ENCODE results near the gene ASGR1. TPM values are rescaled to one million over a fixed set of nuclear protein-coding genes. Genes with fewer than 3 reads are reported as not detected.
A peak's percentile ranks its signal among the peaks of the same experiment; 100 is the strongest.

ASGR1 gene
- total RNA-seq, 2 experiments from 2014 or later, result 1.1 to 1.2 TPM

- no peak for TF ChIP-seq EZH2phosphoT487 (IDR thresholded peaks at IDR 0.05; ENCODE audit: borderline replicate concordance, low read depth, low read length)
- TF ChIP-seq CTCF (conservative IDR thresholded peaks at IDR 0.05; ENCODE audit: low read length), result no peak
- Histone ChIP-seq H3K36me3 (ENCODE audit: insufficient read depth, low read length) (peaks cover 31% of the 10 kb centered on the region), H3K4me3 (ENCODE audit: low read depth, low read length, poor library complexity, severe bottlenecking) (no peak overlapping the region), H4K20me1 (ENCODE audit: insufficient read depth, low read length) (no peaks in the 10 kb centered on the region), H3K4me2 (ENCODE audit: low read length) (peak overlapping the region; percentile 91), H3K9me2 (ENCODE audit: insufficient read depth, low read length) (no peaks in the 10 kb centered on the region), H3K4me1 (ENCODE audit: insufficient read depth, low read length, poor library complexity, severe bottlenecking) (peaks cover 59% of the 10 kb centered on the region), H3K79me2 (ENCODE audit: insufficient read depth, low read depth, low read length) (peaks cover 13% of the 10 kb centered on the region), H2AFZ (ENCODE audit: low read length) (peak overlapping the region; percentile 26; the same call in 1 of the 2 replicates), H3K27ac (ENCODE audit: low read depth, low read length, poor library complexity, severe bottlenecking) (peak overlapping the region; percentile 71), H3K9me3 (ENCODE audit: low read length) (no peaks in the 10 kb centered on the region)
- ChIA-PET CTCF (ENCODE audit: unreplicated experiment) (interaction anchor here (0.6 kb wide), 1 partner anchor 90 kb away, joined by 3 read pairs; no protein-coding TSS in a partner anchor), POLR2A (interaction anchor here (0.5 to 1.5 kb wide), 3 partner anchors 24 to 536 kb away, joined by 3 to 4 read pairs (median 3); partner anchors contain the start of gene GABARAP)
- intact Hi-C loops (cut with micrococcal nuclease; ENCODE audit: unreplicated experiment), result no loop called here
- no peak for DNase-seq (ENCODE audit: low spot score)
- no TSS peak for BruUV-seq (replicated peaks)
Observed at GRCh38 chr17:7218758-7219157, 39.6 kb upstream of the ASGR1 start.

GRCh38 chr17:7218166-7218565, 39.0 kb upstream of the ASGR1 start:
- Histone ChIP-seq H3K4me3 (ENCODE audit: low read depth, low read length, poor library complexity, severe bottlenecking) (peak overlapping the region; percentile 75), H2AFZ (ENCODE audit: low read length) (peak overlapping the region; percentile 17; the same call in 1 of the 2 replicates), H3K9me3 (ENCODE audit: low read length) (no peaks in the 10 kb centered on the region), H4K20me1 (ENCODE audit: insufficient read depth, low read length) (no peaks in the 10 kb centered on the region), H3K27ac (ENCODE audit: low read depth, low read length, poor library complexity, severe bottlenecking) (peak overlapping the region; percentile 71), H3K9me2 (ENCODE audit: insufficient read depth, low read length) (no peaks in the 10 kb centered on the region), H3K4me2 (ENCODE audit: low read length) (peak overlapping the region; percentile 91), H3K4me1 (ENCODE audit: insufficient read depth, low read length, poor library complexity, severe bottlenecking) (peaks cover 64% of the 10 kb centered on the region), H3K36me3 (ENCODE audit: insufficient read depth, low read length) (peaks cover 25% of the 10 kb centered on the region; the same call in 1 of the 2 replicates), H3K79me2 (ENCODE audit: insufficient read depth, low read depth, low read length) (peaks cover 19% of the 10 kb centered on the region)
- intact Hi-C loops (cut with micrococcal nuclease; ENCODE audit: unreplicated experiment), result no loop called here
- DNase-seq (ENCODE audit: low spot score), result no peak
- no TSS peak for BruUV-seq (replicated peaks)
- POLR2A ChIA-PET, result no interaction called here
- CTCF ChIA-PET (ENCODE audit: unreplicated experiment), result no interaction called here
- TF ChIP-seq CTCF (conservative IDR thresholded peaks at IDR 0.05; ENCODE audit: low read length) (no peak), EZH2phosphoT487 (IDR thresholded peaks at IDR 0.05; ENCODE audit: borderline replicate concordance, low read depth, low read length) (no peak)

Measured in OCI-LY7 (cell line).